AG04450 (cell line): ENCODE results near the gene TRIM72. TPM values are rescaled to one million over a fixed set of nuclear protein-coding genes. Genes with fewer than 3 reads are reported as not detected.
"Not testable (repeated sequence)": the region's sequence is repeated elsewhere in the genome, so short reads cannot be mapped to it uniquely, and the experiment has no call there.

Experiments
- CTCF ChIA-PET: fragments of 300-600, 350-600 bp; formaldehyde crosslinking; extraction: SDS; loops from one replicate; lab custom pipeline; 2022; ENCODE audit warnings: antibody characterized with exemption, inconsistent platforms; lab: Charles Lee
- POLR2A ChIA-PET: fragments of 350-600 bp; formaldehyde crosslinking; extraction: SDS; loops from one replicate; lab custom pipeline; 2021; ENCODE audit warnings: antibody characterized with exemption, inconsistent platforms; lab: Yijun Ruan, JAX
- DNase-seq: peaks from one replicate; pipeline ENCODE4 v3.0.0-alpha.2; 2011; ENCODE audit warnings: low read depth, low spot score
- H3K27ac ChIP-seq: one replicate; pipeline ENCODE4 v1.5.1; 2012; ENCODE audit warnings: low read depth, low read length, control low read depth
- H3K27me3 ChIP-seq: one replicate; pipeline ENCODE4 v1.6.0; 2012; ENCODE audit warnings: low read length; ENCODE audit not compliant: control insufficient read depth, insufficient read depth
- H3K4me3 ChIP-seq: 2 replicates; pipeline ENCODE4 v1.5.1; 2011; ENCODE audit warnings: mild to moderate bottlenecking, low read depth, low read length, control low read depth
- H3K9me3 ChIP-seq: 2 replicates; pipeline ENCODE4 v1.5.1; 2012; ENCODE audit warnings: low read length; ENCODE audit not compliant: control insufficient read depth, insufficient read depth
- polyA plus RNA-seq: library from polyadenylated mRNA; depleted of rRNA; stranded (reverse); fragments of >200 nt; gene quantifications from 2 replicates; pipeline ENCODE4 v1.2.3, GENCODE V29; 2011
- TF ChIP-seq, protein P1 (sequence below): IDR thresholded peaks from 2 replicates; pipeline ENCODE4 v1.5.1; 2011; ENCODE audit warnings: low read depth, low read length, control low read depth, inconsistent platforms

Gene TRIM72
- polyA plus RNA-seq, 1 experiment = not detected

- no peaks in the 10 kb centered on the region for H3K27me3 ChIP-seq
- CTCF ChIA-PET = no interaction called here
- DNase-seq = no peak
- peak overlapping the region; percentile 2 for H3K27ac ChIP-seq
- H3K4me3 ChIP-seq = no peak overlapping the region
- POLR2A ChIA-PET = interaction anchor here (0.5 to 2.5 kb wide), 4 partner anchors 8 to 304 kb away, joined by 3 to 11 read pairs (median 4); partner anchors contain the start of genes FUS and PYCARD
- TF ChIP-seq, protein P1, sequence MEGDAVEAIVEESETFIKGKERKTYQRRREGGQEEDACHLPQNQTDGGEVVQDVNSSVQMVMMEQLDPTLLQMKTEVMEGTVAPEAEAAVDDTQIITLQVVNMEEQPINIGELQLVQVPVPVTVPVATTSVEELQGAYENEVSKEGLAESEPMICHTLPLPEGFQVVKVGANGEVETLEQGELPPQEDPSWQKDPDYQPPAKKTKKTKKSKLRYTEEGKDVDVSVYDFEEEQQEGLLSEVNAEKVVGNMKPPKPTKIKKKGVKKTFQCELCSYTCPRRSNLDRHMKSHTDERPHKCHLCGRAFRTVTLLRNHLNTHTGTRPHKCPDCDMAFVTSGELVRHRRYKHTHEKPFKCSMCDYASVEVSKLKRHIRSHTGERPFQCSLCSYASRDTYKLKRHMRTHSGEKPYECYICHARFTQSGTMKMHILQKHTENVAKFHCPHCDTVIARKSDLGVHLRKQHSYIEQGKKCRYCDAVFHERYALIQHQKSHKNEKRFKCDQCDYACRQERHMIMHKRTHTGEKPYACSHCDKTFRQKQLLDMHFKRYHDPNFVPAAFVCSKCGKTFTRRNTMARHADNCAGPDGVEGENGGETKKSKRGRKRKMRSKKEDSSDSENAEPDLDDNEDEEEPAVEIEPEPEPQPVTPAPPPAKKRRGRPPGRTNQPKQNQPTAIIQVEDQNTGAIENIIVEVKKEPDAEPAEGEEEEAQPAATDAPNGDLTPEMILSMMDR = no peak
- no peaks in the 10 kb centered on the region for H3K9me3 ChIP-seq
Observed at GRCh38 chr16:31193874-31194273, 20.0 kb upstream of the TRIM72 start.

DNA sequence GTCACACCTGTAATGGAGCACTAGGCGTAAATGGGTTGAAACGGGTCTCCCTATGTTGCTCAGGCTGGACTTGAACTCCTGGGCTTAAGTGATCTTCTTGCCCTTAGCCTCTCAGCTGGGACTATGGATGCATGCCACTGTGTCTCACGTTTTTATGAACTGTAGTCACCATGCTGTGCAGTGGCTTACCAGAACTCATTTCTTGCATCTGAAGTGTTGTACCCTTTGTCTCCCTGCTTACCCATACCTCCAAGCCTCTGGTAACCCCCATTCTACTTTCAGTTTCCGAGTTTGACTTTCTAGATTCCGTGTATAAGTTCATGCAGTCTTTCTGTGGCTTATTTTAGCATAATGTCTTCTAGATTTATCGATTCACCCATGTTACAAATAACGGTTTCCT is 19.0 kb upstream of the TRIM72 start:
- no peaks in the 10 kb centered on the region for H3K27me3 ChIP-seq
- H3K4me3 ChIP-seq = no peak overlapping the region
- ChIA-PET POLR2A (interaction anchor here (0.8 to 0.9 kb wide), 2 partner anchors 11 to 248 kb away, joined by 3 to 5 read pairs; partner anchors contain the start of gene ZNF843), CTCF (no interaction called here)
- H3K9me3 ChIP-seq = no peaks in the 10 kb centered on the region
- no peak overlapping the region for H3K27ac ChIP-seq
- TF ChIP-seq, protein P1 = no peak
- no peak for DNase-seq

- H3K9me3 ChIP-seq, CTCF ChIA-PET, H3K27me3 ChIP-seq, H3K4me3 ChIP-seq, DNase-seq, H3K27ac ChIP-seq: not testable (repeated sequence)
- POLR2A ChIA-PET = interaction anchor here (0.6 to 3.6 kb wide), 4 partner anchors 12 to 247 kb away, joined by 3 to 14 read pairs (median 4); partner anchors contain the start of genes FUS and ZNF843
Observed at GRCh38 chr16:31195861-31196260, 18.1 kb upstream of the TRIM72 start.

DNA sequence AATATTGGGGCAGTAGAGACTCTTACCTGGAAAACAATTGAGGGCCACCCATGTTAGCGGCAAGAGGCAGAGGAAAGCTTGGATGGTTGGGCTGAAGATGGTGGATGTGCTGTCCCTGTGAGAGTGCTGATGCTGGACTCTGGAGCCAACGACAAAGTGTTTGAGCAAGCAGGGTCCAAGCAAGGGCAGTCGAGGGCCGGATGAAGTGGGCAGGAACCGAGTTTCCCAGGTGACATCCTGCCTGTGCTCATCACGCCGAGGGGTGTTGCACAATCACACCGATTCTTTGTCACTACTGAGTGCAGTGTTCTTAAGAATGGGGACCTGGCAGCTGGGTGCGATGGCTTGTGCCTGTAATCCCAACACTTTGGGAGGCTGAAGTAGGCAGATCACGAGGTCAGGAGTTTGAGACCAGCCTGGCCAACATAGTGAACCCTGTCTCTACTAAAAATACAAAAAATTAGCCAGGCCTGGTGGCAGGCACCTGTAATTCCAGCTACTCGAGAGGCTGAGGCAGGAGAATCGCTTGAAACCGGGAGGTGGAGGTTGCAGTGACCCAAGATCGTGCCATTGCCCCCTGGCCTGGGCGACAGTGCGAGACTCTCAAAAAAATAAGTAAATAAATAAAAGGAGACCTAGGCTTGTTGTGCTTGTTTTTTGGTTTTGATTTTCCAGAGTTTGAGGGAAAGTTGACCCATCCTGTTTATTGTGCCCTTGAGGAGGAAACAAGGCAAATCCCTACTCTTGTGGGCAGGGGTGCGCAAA is 17.4 kb upstream of the TRIM72 start:
- POLR2A ChIA-PET = interaction anchor here (0.6 to 3.6 kb wide), 2 partner anchors 17 to 36 kb away, joined by 3 to 14 read pairs; partner anchors contain the start of gene FUS
- CTCF ChIA-PET = no interaction called here

DNA sequence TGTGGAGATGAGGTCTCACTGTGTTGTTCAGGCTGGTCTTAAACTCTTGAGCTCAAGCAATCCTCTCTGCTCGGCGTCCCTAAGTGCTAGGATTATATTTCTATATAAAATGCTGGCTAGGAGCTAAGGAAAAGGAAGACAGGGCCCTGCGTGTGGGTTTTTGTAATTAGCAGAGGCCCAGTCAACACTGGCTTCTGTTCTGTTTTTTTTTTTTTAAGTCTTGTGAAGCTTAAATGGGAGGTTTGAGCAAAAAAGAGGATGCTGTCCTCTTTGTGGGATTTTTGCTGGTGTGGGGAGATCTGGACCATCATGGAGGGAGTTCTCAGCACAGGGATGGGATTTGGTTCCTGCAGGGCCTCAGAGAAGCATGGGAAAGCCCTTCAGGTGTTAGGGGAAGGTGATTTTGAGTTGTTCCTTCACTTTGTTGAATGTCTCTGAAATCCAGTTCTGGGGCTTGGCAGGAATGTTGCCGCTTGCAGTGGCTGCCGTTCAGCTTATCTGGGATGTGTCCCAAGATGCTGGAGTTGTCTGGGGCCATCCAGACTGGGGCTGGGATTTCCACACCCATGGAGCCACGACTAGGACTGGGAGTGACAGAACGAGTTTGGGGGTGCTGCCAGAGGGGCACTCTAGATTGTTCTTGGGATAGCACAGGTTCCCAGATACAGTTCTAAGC is 15.6 kb upstream of the TRIM72 start:
- H3K27ac ChIP-seq = no peak overlapping the region
- ChIA-PET CTCF (interaction anchor here (1.3 kb wide), 1 partner anchor 670 kb away, joined by 6 read pairs; no protein-coding TSS in a partner anchor), POLR2A (interaction anchor here (0.6 to 3.6 kb wide), 4 partner anchors 11 to 186 kb away, joined by 4 to 14 read pairs (median 5); partner anchors contain the start of gene FUS)
- TF ChIP-seq, protein P1 = no peak
- H3K27me3 ChIP-seq = no peaks in the 10 kb centered on the region
- no peak for DNase-seq
- H3K9me3 ChIP-seq = no peaks in the 10 kb centered on the region
- H3K4me3 ChIP-seq = no peak overlapping the region

More for the DNA sequence above, 17.4 kb upstream of the TRIM72 start:
- no peaks in the 10 kb centered on the region for H3K27me3 ChIP-seq
- no peaks in the 10 kb centered on the region for H3K9me3 ChIP-seq
- TF ChIP-seq, protein P1 = no peak
- no peak for DNase-seq
- no peak overlapping the region for H3K4me3 ChIP-seq
- H3K27ac ChIP-seq = no peak overlapping the region
